ENCODE measurements around the gene RRP12. TPM values are rescaled to one million over a fixed set of nuclear protein-coding genes. Genes with fewer than 3 reads are reported as not detected.
A peak's percentile ranks its signal among the peaks of the same experiment; 100 is the strongest.
"Not testable (repeated sequence)": the region's sequence is repeated elsewhere in the genome, so short reads cannot be mapped to it uniquely, and the experiment has no call there.

RRP12 gene
- total RNA-seq, 5 donors from 2014 or later (not counting 1 experiment from before 2014, with no cell fraction given), result 25.9 to 91.4 (median 33.5) TPM

- H3K4me3 Mint-ChIP-seq, result no peak overlapping the region
- no peaks in the 10 kb centered on the region for H3K9me3 ChIP-seq
- H3K9me3 Mint-ChIP-seq, result no peaks in the 10 kb centered on the region
- H3K27me3 ChIP-seq (replicated peaks in 1 of 2; ENCODE audit: control insufficient read depth in 2 of 2, extremely low read depth in 1 of 2, insufficient read depth in 2 of 2, low read length in 1 of 2), result no peaks in the 10 kb centered on the region
- peaks cover 18 to 47% of the 10 kb centered on the region in 2 experiments for H3K4me1 ChIP-seq (ENCODE audit: control insufficient read depth in 1 of 2, extremely low read depth in 1 of 2, insufficient read depth in 2 of 2, low read length in 2 of 2)
- H3K27ac Mint-ChIP-seq, result no peak overlapping the region
- DNase-seq (no peak), ATAC-seq (replicated peaks in 1 of 4) (no peak)
- no peak overlapping the region for H3K4me3 ChIP-seq (ENCODE audit: control insufficient read depth in 1 of 2, extremely low read depth in 1 of 2, low read length in 1 of 2)
- H3K27me3 Mint-ChIP-seq, result no peaks in the 10 kb centered on the region
- H3K4me1 Mint-ChIP-seq, result peaks cover 33 to 38% (median 38%) of the 10 kb centered on the region in 3 donors
- POLR2A ChIA-PET, result interaction anchor here in 1 of 2 donors (0.6 kb wide), 1 partner anchor 64 kb away, joined by 6 read pairs; no protein-coding TSS in a partner anchor
- no peak overlapping the region for H3K27ac ChIP-seq (ENCODE audit: low read length)
- H3K36me3 ChIP-seq (ENCODE audit: control insufficient read depth in 2 of 2, extremely low read depth in 1 of 2, insufficient read depth in 1 of 2, low read length in 1 of 2), result no peaks in the 10 kb centered on the region
- WGBS (ENCODE audit: insufficient coverage), result 94% methylated on average over 4 of the region's 4 CpGs
- H3K36me3 Mint-ChIP-seq, result no peaks in the 10 kb centered on the region
- CTCF ChIA-PET, result interaction anchor here in 1 of 2 donors (0.6 kb wide), 2 partner anchors 29 to 115 kb away, joined by 9 to 13 read pairs; no protein-coding TSS in a partner anchor
Measured at GRCh38 chr10:97411406-97411805, 10.3 kb upstream of the RRP12 start.

GRCh38 chr10:97408496-97408992 lies 7.4 kb upstream of the RRP12 start:
- Mint-ChIP-seq H3K4me1 (peaks cover 16 to 18% (median 16%) of the 10 kb centered on the region in 3 donors), H3K9me3 (no peaks in the 10 kb centered on the region), H3K27ac (no peak overlapping the region), H3K4me3 (no peak overlapping the region), H3K36me3 (no peaks in the 10 kb centered on the region), H3K27me3 (no peaks in the 10 kb centered on the region)
- Histone ChIP-seq H3K4me1 (ENCODE audit: control insufficient read depth in 1 of 2, extremely low read depth in 1 of 2, insufficient read depth in 2 of 2, low read length in 2 of 2) (peaks cover 6 to 19% of the 10 kb centered on the region in 2 experiments), H3K4me3 (ENCODE audit: control insufficient read depth in 1 of 2, extremely low read depth in 1 of 2, low read length in 1 of 2) (no peak overlapping the region), H3K9me3 (no peaks in the 10 kb centered on the region), H3K27ac (ENCODE audit: low read length) (no peak overlapping the region), H3K36me3 (ENCODE audit: control insufficient read depth in 2 of 2, extremely low read depth in 1 of 2, insufficient read depth in 1 of 2, low read length in 1 of 2) (no peaks in the 10 kb centered on the region), H3K27me3 (replicated peaks in 1 of 2; ENCODE audit: control insufficient read depth in 2 of 2, extremely low read depth in 1 of 2, insufficient read depth in 2 of 2, low read length in 1 of 2) (no peaks in the 10 kb centered on the region)
- WGBS (ENCODE audit: insufficient coverage), result 98% methylated on average over 10 of the region's 10 CpGs
- CTCF ChIA-PET, result interaction anchor here (0.5 to 1.6 kb wide), 4 partner anchors 10 to 234 kb away, joined by 3 to 8 read pairs (median 4); no protein-coding TSS in a partner anchor
- DNase-seq (no peak), ATAC-seq (replicated peaks in 1 of 4) (no peak)
- POLR2A ChIA-PET, result interaction anchor here in 1 of 2 donors (0.7 to 1.2 kb wide), 3 partner anchors 7 to 41 kb away, joined by 3 to 16 read pairs (median 6); partner anchors contain the start of gene RRP12

- 100% methylated on average over 1 of the region's 2 CpGs for WGBS (ENCODE audit: insufficient coverage)
- Histone ChIP-seq H3K36me3 (ENCODE audit: control insufficient read depth in 2 of 2, extremely low read depth in 1 of 2, insufficient read depth in 1 of 2, low read length in 1 of 2) (no peaks in the 10 kb centered on the region), H3K4me1 (ENCODE audit: control insufficient read depth in 1 of 2, extremely low read depth in 1 of 2, insufficient read depth in 2 of 2, low read length in 2 of 2) (peaks cover 2 to 13% of the 10 kb centered on the region in 2 experiments), H3K27ac (ENCODE audit: low read length) (no peak overlapping the region), H3K4me3 (ENCODE audit: control insufficient read depth in 1 of 2, extremely low read depth in 1 of 2, low read length in 1 of 2) (no peak overlapping the region), H3K9me3 (no peaks in the 10 kb centered on the region), H3K27me3 (replicated peaks in 1 of 2; ENCODE audit: control insufficient read depth in 2 of 2, extremely low read depth in 1 of 2, insufficient read depth in 2 of 2, low read length in 1 of 2) (no peaks in the 10 kb centered on the region)
- Mint-ChIP-seq H3K36me3 (no peaks in the 10 kb centered on the region), H3K4me1 (peaks cover 11 to 12% (median 12%) of the 10 kb centered on the region in 3 donors), H3K27me3 (no peaks in the 10 kb centered on the region), H3K4me3 (peak overlapping the region in 1 of 3 donors; percentile 13), H3K27ac (no peak overlapping the region), H3K9me3 (no peaks in the 10 kb centered on the region)
- ATAC-seq (replicated peaks in 1 of 4) (no peak), DNase-seq (no peak)
- POLR2A ChIA-PET, result interaction anchor here (0.5 to 1.2 kb wide), 2 partner anchors 14 to 146 kb away, joined by 3 to 5 read pairs; no protein-coding TSS in a partner anchor
- CTCF ChIA-PET, result interaction anchor here (0.5 to 1.6 kb wide), 4 partner anchors 11 to 68 kb away, joined by 3 to 8 read pairs (median 4); no protein-coding TSS in a partner anchor
Measured at GRCh38 chr10:97407952-97408248, 6.8 kb upstream of the RRP12 start.

- Mint-ChIP-seq H3K4me3 (peak overlapping the region; percentile 10 to 53 (median 13)), H3K36me3 (no peaks in the 10 kb centered on the region), H3K27ac (peak overlapping the region in 1 of 2 donors; percentile 58), H3K27me3 (no peaks in the 10 kb centered on the region), H3K9me3 (no peaks in the 10 kb centered on the region), H3K4me1 (peaks cover 7 to 9% (median 9%) of the 10 kb centered on the region in 3 donors)
- ChIA-PET CTCF (interaction anchor here (0.7 to 1.6 kb wide), 5 partner anchors 12 to 38 kb away, joined by 3 to 8 read pairs (median 4); no protein-coding TSS in a partner anchor), POLR2A (interaction anchor here (0.5 to 1.2 kb wide), 2 partner anchors 14 to 146 kb away, joined by 3 to 5 read pairs; no protein-coding TSS in a partner anchor)
- 5% methylated on average over 9 of the region's 10 CpGs for WGBS (ENCODE audit: insufficient coverage)
- H3K4me1 ChIP-seq (ENCODE audit: control insufficient read depth in 1 of 2, extremely low read depth in 1 of 2, insufficient read depth in 2 of 2, low read length in 2 of 2), result peaks cover 2 to 9% of the 10 kb centered on the region in 2 experiments
- ATAC-seq (replicated peaks in 1 of 4) (peak; percentile 96 to 98 (median 97)), DNase-seq (peak in 34 of 35 experiments; percentile 27 to 84 (median 52))
- no peaks in the 10 kb centered on the region for H3K36me3 ChIP-seq (ENCODE audit: control insufficient read depth in 2 of 2, extremely low read depth in 1 of 2, insufficient read depth in 1 of 2, low read length in 1 of 2)
- peak overlapping the region; percentile 15 to 27 for H3K4me3 ChIP-seq (ENCODE audit: control insufficient read depth in 1 of 2, extremely low read depth in 1 of 2, low read length in 1 of 2)
- no peak overlapping the region for H3K27ac ChIP-seq (ENCODE audit: low read length)
- no peaks in the 10 kb centered on the region for H3K9me3 ChIP-seq
- no peaks in the 10 kb centered on the region for H3K27me3 ChIP-seq (replicated peaks in 1 of 2; ENCODE audit: control insufficient read depth in 2 of 2, extremely low read depth in 1 of 2, insufficient read depth in 2 of 2, low read length in 1 of 2)
Measured at GRCh38 chr10:97407211-97407951, 6.2 kb upstream of the RRP12 start.

GRCh38 chr10:97406483-97406882 lies 5.3 kb upstream of the RRP12 start:
- H3K4me3 ChIP-seq (ENCODE audit: control insufficient read depth in 1 of 2, extremely low read depth in 1 of 2, low read length in 1 of 2); H3K27ac ChIP-seq (ENCODE audit: low read length); H3K36me3 ChIP-seq (ENCODE audit: control insufficient read depth in 2 of 2, extremely low read depth in 1 of 2, insufficient read depth in 1 of 2, low read length in 1 of 2); H3K27me3 Mint-ChIP-seq; H3K9me3 ChIP-seq; H3K9me3 Mint-ChIP-seq; H3K27ac Mint-ChIP-seq; POLR2A ChIA-PET; H3K27me3 ChIP-seq (replicated peaks in 1 of 2; ENCODE audit: control insufficient read depth in 2 of 2, extremely low read depth in 1 of 2, insufficient read depth in 2 of 2, low read length in 1 of 2); ATAC-seq (replicated peaks in 1 of 4); DNase-seq; H3K36me3 Mint-ChIP-seq; H3K4me3 Mint-ChIP-seq: not testable (repeated sequence)
- CTCF ChIA-PET, result interaction anchor here in 1 of 2 donors (0.7 to 0.9 kb wide), 2 partner anchors 38 to 43 kb away, joined by 4 read pairs; no protein-coding TSS in a partner anchor
- peaks cover 2 to 11% of the 10 kb centered on the region in 2 experiments for H3K4me1 ChIP-seq (ENCODE audit: control insufficient read depth in 1 of 2, extremely low read depth in 1 of 2, insufficient read depth in 2 of 2, low read length in 2 of 2)
- H3K4me1 Mint-ChIP-seq, result peaks cover 9 to 11% (median 10%) of the 10 kb centered on the region in 3 donors
- WGBS (ENCODE audit: insufficient coverage), result no CpG with 5 or more reads among the region's 7 CpGs

- POLR2A ChIA-PET, result no interaction called here
- WGBS (ENCODE audit: insufficient coverage), result 90% methylated on average over 2 of the region's 3 CpGs
- H3K4me3 ChIP-seq (ENCODE audit: control insufficient read depth in 1 of 2, extremely low read depth in 1 of 2, low read length in 1 of 2), result no peak overlapping the region
- Mint-ChIP-seq H3K9me3 (no peaks in the 10 kb centered on the region), H3K27ac (no peak overlapping the region), H3K27me3 (no peaks in the 10 kb centered on the region), H3K36me3 (no peaks in the 10 kb centered on the region), H3K4me1 (peaks cover 13 to 15% (median 14%) of the 10 kb centered on the region in 3 donors), H3K4me3 (no peak overlapping the region)
- H3K27ac ChIP-seq (ENCODE audit: low read length), result no peak overlapping the region
- no peaks in the 10 kb centered on the region for H3K9me3 ChIP-seq
- H3K27me3 ChIP-seq (replicated peaks in 1 of 2; ENCODE audit: control insufficient read depth in 2 of 2, extremely low read depth in 1 of 2, insufficient read depth in 2 of 2, low read length in 1 of 2), result no peaks in the 10 kb centered on the region
- peak in 1 of 35 experiments; percentile 39 for DNase-seq
- peaks cover 2 to 14% of the 10 kb centered on the region in 2 experiments for H3K4me1 ChIP-seq (ENCODE audit: control insufficient read depth in 1 of 2, extremely low read depth in 1 of 2, insufficient read depth in 2 of 2, low read length in 2 of 2)
- CTCF ChIA-PET, result interaction anchor here in 1 of 2 donors (0.5 kb wide), 1 partner anchor 19 kb away, joined by 3 read pairs; no protein-coding TSS in a partner anchor
- no peaks in the 10 kb centered on the region for H3K36me3 ChIP-seq (ENCODE audit: control insufficient read depth in 2 of 2, extremely low read depth in 1 of 2, insufficient read depth in 1 of 2, low read length in 1 of 2)
- ATAC-seq (replicated peaks in 1 of 4), result no peak
Measured at GRCh38 chr10:97406064-97406463, 4.9 kb upstream of the RRP12 start.

All from T-cell (primary cell).